Mesenchymal stem cell (in vitro differentiated cells and primary cell): ENCODE measurements around the gene PIP4K2C.

Source experiments
- DNase-seq: peaks from one replicate; pipeline ENCODE4 v3.0.0-alpha.2; 2013
- H2AFZ ChIP-seq: one replicate; pipeline ENCODE4 v1.6.1; 2013; ENCODE audit warnings: low read depth, mild to moderate bottlenecking, control low read depth, inconsistent platforms, low read length, moderate library complexity
- H2AK5ac ChIP-seq: 2 replicates; pipeline ENCODE4 v1.6.1; 2013; ENCODE audit warnings: low read length, moderate library complexity, mild to moderate bottlenecking, inconsistent platforms; ENCODE audit not compliant: severe bottlenecking
- H2BK120ac ChIP-seq: one replicate; pipeline ENCODE4 v1.6.1; 2013; ENCODE audit warnings: low read depth, mild to moderate bottlenecking, inconsistent platforms, low read length, moderate library complexity
- H2BK12ac ChIP-seq, 2 experiments: one replicate each; pipeline ENCODE4 v1.6.1; 2013; ENCODE audit warnings: inconsistent platforms in 2 of 2, low read length in 2 of 2, mild to moderate bottlenecking in 2 of 2, moderate library complexity in 2 of 2, control low read depth in 1 of 2
- H2BK15ac ChIP-seq: one replicate; pipeline ENCODE4 v1.6.1; 2013; ENCODE audit warnings: mild to moderate bottlenecking, low read depth, inconsistent platforms; ENCODE audit not compliant: poor library complexity, severe bottlenecking
- H2BK5ac ChIP-seq: 2 replicates; pipeline ENCODE4 v1.6.1; 2013; ENCODE audit warnings: low read depth, mild to moderate bottlenecking, low read length, control low read depth, inconsistent platforms; ENCODE audit not compliant: poor library complexity, severe bottlenecking
- H3K14ac ChIP-seq, 2 experiments: one replicate each; pipeline ENCODE4 v1.6.1; 2013; ENCODE audit warnings: inconsistent platforms in 2 of 2, low read length in 2 of 2, control low read depth in 1 of 2, mild to moderate bottlenecking in 1 of 2, moderate library complexity in 1 of 2
- H3K18ac ChIP-seq, 2 experiments: one replicate each; pipeline ENCODE4 v1.6.1; 2013; ENCODE audit warnings: inconsistent platforms in 2 of 2, low read length in 2 of 2, control low read depth in 1 of 2, low read depth in 1 of 2, mild to moderate bottlenecking in 1 of 2
- H3K23ac ChIP-seq, 2 experiments: one replicate each; pipeline ENCODE4 v1.6.1; 2013; ENCODE audit warnings: inconsistent platforms in 2 of 2, low read length in 2 of 2, mild to moderate bottlenecking in 2 of 2, moderate library complexity in 2 of 2, control low read depth in 1 of 2
- H3K27ac ChIP-seq: 2 replicates; pipeline ENCODE4 v1.5.1; 2013; ENCODE audit warnings: mild to moderate bottlenecking, moderate library complexity, low read length, control low read depth, inconsistent platforms; ENCODE audit not compliant: poor library complexity, severe bottlenecking
- H3K27me3 ChIP-seq, 2 experiments: 2 replicates each; pipeline versions ENCODE4 v1.6.1 to v1.7.0; 2013; ENCODE audit warnings: low read length in 2 of 2, mild to moderate bottlenecking in 2 of 2, moderate library complexity in 2 of 2, control low read depth in 1 of 2, inconsistent platforms in 1 of 2; ENCODE audit not compliant: control insufficient read depth in 1 of 2, insufficient read depth in 1 of 2
- H3K36me3 ChIP-seq, 2 experiments: 2 replicates each; pipeline versions ENCODE4 v1.6.1 to v1.7.0; 2013; ENCODE audit warnings: low read length in 2 of 2, control low read depth in 1 of 2, inconsistent platforms in 1 of 2, low read depth in 1 of 2, mild to moderate bottlenecking in 1 of 2; ENCODE audit not compliant: insufficient read depth in 2 of 2, control insufficient read depth in 1 of 2
- H3K4ac ChIP-seq, 2 experiments: one replicate each; pipeline ENCODE4 v1.6.1; 2013; ENCODE audit warnings: inconsistent platforms in 2 of 2, low read length in 2 of 2, mild to moderate bottlenecking in 2 of 2, moderate library complexity in 2 of 2, control low read depth in 1 of 2, low read depth in 1 of 2
- H3K4me1 ChIP-seq: 2 replicates; pipeline ENCODE4 v1.6.1; 2013; ENCODE audit warnings: low read depth, low read length, control low read depth; ENCODE audit not compliant: control insufficient read depth, insufficient read depth
- H3K4me2 ChIP-seq: 2 replicates; pipeline ENCODE4 v1.6.1; 2013; ENCODE audit warnings: low read length, mild to moderate bottlenecking, inconsistent platforms; ENCODE audit not compliant: poor library complexity, severe bottlenecking
- H3K4me3 ChIP-seq, 2 experiments: 2 replicates each; pipeline versions ENCODE4 v1.5.1 to v1.7.0; 2013; ENCODE audit warnings: low read length in 2 of 2, mild to moderate bottlenecking in 2 of 2, control low read depth in 1 of 2, low read depth in 1 of 2; ENCODE audit not compliant: insufficient read depth in 1 of 2
- H3K79me1 ChIP-seq: replicated peaks from 2 replicates; pipeline ENCODE4 v1.6.1; 2013; ENCODE audit warnings: mild to moderate bottlenecking, control low read depth, low read length, inconsistent platforms; ENCODE audit not compliant: poor library complexity, severe bottlenecking
- H3K9ac ChIP-seq: 2 replicates; pipeline ENCODE4 v1.7.0; 2013; ENCODE audit warnings: mild to moderate bottlenecking, low read length, moderate library complexity
- H3K9me3 ChIP-seq: 2 replicates; pipeline ENCODE4 v1.7.0; 2013; ENCODE audit warnings: mild to moderate bottlenecking, low read length; ENCODE audit not compliant: control insufficient read depth
- H4K8ac ChIP-seq: one replicate; pipeline ENCODE4 v1.6.1; 2013; ENCODE audit warnings: inconsistent platforms, mild to moderate bottlenecking, low read length, moderate library complexity
- H4K91ac ChIP-seq: one replicate; pipeline ENCODE4 v1.6.1; 2013; ENCODE audit warnings: mild to moderate bottlenecking, low read length, inconsistent platforms
- WGBS: methylation state at CpG from one replicate; pipeline ENCODE4 v1.1.7; 2013; ENCODE audit warnings: mixed read lengths; 5-methylcytosine and 5-hydroxymethylcytosine counted together

PIP4K2C gene

DNA sequence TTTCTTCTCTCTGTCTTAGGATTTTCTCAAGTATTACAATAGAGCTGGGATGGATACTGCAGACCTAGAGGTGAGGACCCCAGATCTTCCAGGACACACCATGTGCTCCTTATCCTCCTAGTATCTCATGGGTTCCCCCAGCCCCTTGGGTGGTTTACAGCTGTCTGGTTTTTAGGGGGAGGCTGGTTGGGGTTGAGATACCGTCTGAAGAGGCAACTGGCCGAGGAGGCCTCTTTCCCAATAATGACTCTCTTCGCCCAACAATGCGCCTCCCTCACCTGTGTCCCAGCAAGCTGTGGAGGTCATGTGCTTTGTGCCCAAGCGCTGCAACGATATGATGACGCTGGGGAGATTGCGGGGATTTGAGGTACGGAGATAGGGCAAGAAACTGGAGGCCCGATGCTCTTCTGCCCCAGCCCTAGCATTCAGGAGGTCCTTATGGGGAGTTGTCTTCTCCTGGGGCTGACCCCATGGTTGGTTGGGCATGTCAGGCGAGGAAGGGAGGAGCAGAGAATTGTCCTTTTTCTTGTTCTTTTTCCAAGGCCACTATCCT lies 24.0 kb downstream of the PIP4K2C start:
- Histone ChIP-seq H3K9me3 (no peaks in the 10 kb centered on the region), H3K18ac (no peak overlapping the region), H3K4ac (no peak overlapping the region), H3K79me1 (peaks cover 7% of the 10 kb centered on the region), H3K14ac (no peak overlapping the region), H3K4me3 (no peak overlapping the region), H4K91ac (no peak overlapping the region), H3K27ac (no peak overlapping the region), H2AK5ac (no peak overlapping the region), H2BK120ac (no peak overlapping the region), H2BK15ac (no peak overlapping the region), H4K8ac (no peak overlapping the region), H2AFZ (no peak overlapping the region), H3K4me2 (no peak overlapping the region), H3K36me3 (peaks cover 0 to 44% of the 10 kb centered on the region in 2 experiments), H2BK5ac (no peak overlapping the region), H3K27me3 (peaks cover 15 to 73% of the 10 kb centered on the region in 2 experiments), H3K23ac (no peak overlapping the region), H3K4me1 (peaks cover 20% of the 10 kb centered on the region), H3K9ac (no peak overlapping the region), H2BK12ac (no peak overlapping the region)
- WGBS, result 85% methylated on average over 11 of the region's 11 CpGs
- no peak for DNase-seq

DNA sequence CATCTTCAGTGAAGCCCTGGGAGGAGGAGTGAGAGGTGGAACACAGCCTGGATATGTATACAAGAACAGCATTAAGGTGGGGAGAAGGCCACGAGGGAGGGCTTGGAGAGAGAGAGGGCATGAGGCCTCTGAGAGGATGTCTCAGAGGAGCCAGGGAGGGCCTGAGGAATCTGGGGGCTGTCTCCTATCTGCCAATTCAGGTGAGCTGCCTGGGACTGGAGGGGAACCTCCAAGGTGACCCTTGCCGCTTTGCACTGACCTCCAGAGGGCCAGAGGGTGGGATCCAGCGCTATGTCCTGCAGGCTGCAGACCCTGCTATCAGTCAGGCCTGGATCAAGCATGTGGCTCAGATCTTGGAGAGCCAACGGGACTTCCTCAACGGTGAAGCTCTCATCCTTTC lies 24.6 kb downstream of the PIP4K2C start:
- H4K91ac ChIP-seq, result no peak overlapping the region
- H3K23ac ChIP-seq, result peak overlapping the region in 1 of 2 experiments; percentile 35
- H3K4me2 ChIP-seq, result no peak overlapping the region
- no peak overlapping the region for H3K4me3 ChIP-seq
- peaks cover 0 to 44% of the 10 kb centered on the region in 2 experiments for H3K36me3 ChIP-seq
- no peak overlapping the region for H2BK120ac ChIP-seq
- peaks cover 7% of the 10 kb centered on the region for H3K79me1 ChIP-seq
- H2AK5ac ChIP-seq, result no peak overlapping the region
- peaks cover 21 to 75% of the 10 kb centered on the region in 2 experiments for H3K27me3 ChIP-seq
- H2BK15ac ChIP-seq, result no peak overlapping the region
- H2BK5ac ChIP-seq, result no peak overlapping the region
- no peak overlapping the region for H3K4ac ChIP-seq
- no peak overlapping the region for H2BK12ac ChIP-seq
- H3K27ac ChIP-seq, result no peak overlapping the region
- no peak for DNase-seq
- no peak overlapping the region for H2AFZ ChIP-seq
- H3K9me3 ChIP-seq, result no peaks in the 10 kb centered on the region
- H3K9ac ChIP-seq, result no peak overlapping the region
- peaks cover 16% of the 10 kb centered on the region for H3K4me1 ChIP-seq
- no peak overlapping the region for H4K8ac ChIP-seq
- H3K18ac ChIP-seq, result no peak overlapping the region
- 80% methylated on average over 5 of the region's 5 CpGs for WGBS
- H3K14ac ChIP-seq, result no peak overlapping the region

GRCh38 chr12:57616383-57617101 lies 25.6 kb downstream of the PIP4K2C start:
- H3K36me3 ChIP-seq, result peaks cover 0 to 44% of the 10 kb centered on the region in 2 experiments
- H3K4me3 ChIP-seq, result no peak overlapping the region
- H3K4me1 ChIP-seq, result peaks cover 21% of the 10 kb centered on the region
- H3K9ac ChIP-seq, result no peak overlapping the region
- H4K91ac ChIP-seq, result no peak overlapping the region
- no peak overlapping the region for H3K4me2 ChIP-seq
- no peak overlapping the region for H2BK5ac ChIP-seq
- H3K4ac ChIP-seq, result no peak overlapping the region
- H3K23ac ChIP-seq, result no peak overlapping the region
- no peak for DNase-seq
- H3K9me3 ChIP-seq, result no peaks in the 10 kb centered on the region
- H4K8ac ChIP-seq, result no peak overlapping the region
- H3K27me3 ChIP-seq, result peaks cover 30 to 80% of the 10 kb centered on the region in 2 experiments
- no peak overlapping the region for H2AFZ ChIP-seq
- no peak overlapping the region for H3K14ac ChIP-seq
- peaks cover 7% of the 10 kb centered on the region for H3K79me1 ChIP-seq
- H3K18ac ChIP-seq, result no peak overlapping the region
- H3K27ac ChIP-seq, result no peak overlapping the region
- WGBS, result 80% methylated on average over 2 of the region's 3 CpGs
- H2AK5ac ChIP-seq, result no peak overlapping the region
- H2BK15ac ChIP-seq, result no peak overlapping the region
- H2BK12ac ChIP-seq, result no peak overlapping the region
- no peak overlapping the region for H2BK120ac ChIP-seq

- peaks cover 7% of the 10 kb centered on the region for H3K79me1 ChIP-seq
- no peak overlapping the region for H3K9ac ChIP-seq
- no peaks in the 10 kb centered on the region for H3K9me3 ChIP-seq
- H2AK5ac ChIP-seq, result no peak overlapping the region
- peaks cover 17% of the 10 kb centered on the region for H3K4me1 ChIP-seq
- 72% methylated on average over 11 of the region's 11 CpGs for WGBS
- H3K36me3 ChIP-seq, result peaks cover 0 to 43% of the 10 kb centered on the region in 2 experiments
- no peak for DNase-seq
- H2BK15ac ChIP-seq, result no peak overlapping the region
- H4K8ac ChIP-seq, result no peak overlapping the region
- H3K4ac ChIP-seq, result no peak overlapping the region
- peaks cover 42 to 83% of the 10 kb centered on the region in 2 experiments for H3K27me3 ChIP-seq
- no peak overlapping the region for H2BK5ac ChIP-seq
- H3K18ac ChIP-seq, result no peak overlapping the region
- H3K4me3 ChIP-seq, result no peak overlapping the region
- H3K23ac ChIP-seq, result no peak overlapping the region
- H4K91ac ChIP-seq, result no peak overlapping the region
- no peak overlapping the region for H2BK12ac ChIP-seq
- no peak overlapping the region for H3K27ac ChIP-seq
- no peak overlapping the region for H3K14ac ChIP-seq
- H2BK120ac ChIP-seq, result no peak overlapping the region
- H2AFZ ChIP-seq, result no peak overlapping the region
- H3K4me2 ChIP-seq, result no peak overlapping the region
Observed at GRCh38 chr12:57617942-57618341, 26.9 kb downstream of the PIP4K2C start.
